BLaER1 treated with 17β-estradiol and CSF1 and Interleukin-3, amounts not matched to agents 10 nM and 100 nM (cell line): ENCODE results near the gene MPPED2.

ENCODE experiments used
- H3K27ac ChIP-seq, 11 experiments: shearing (Covaris generic); formaldehyde crosslinking; 2 replicates each; pipeline ENCODE4 v1.8.1; 2022
- H3K27me3 ChIP-seq, 11 experiments: shearing (Covaris generic); formaldehyde crosslinking; 2 replicates each; pipeline ENCODE4 v1.8.1; 2022
- H3K36me3 ChIP-seq, 11 experiments: shearing (Covaris generic); formaldehyde crosslinking; 2 replicates each; pipeline ENCODE4 v1.8.1; 2022
- H3K4me1 ChIP-seq, 10 experiments: shearing (Covaris generic); formaldehyde crosslinking; 2 replicates each; pipeline ENCODE4 v1.8.1; 2022
- H3K4me2 ChIP-seq, 11 experiments: shearing (Covaris generic); formaldehyde crosslinking; 2 replicates each; pipeline ENCODE4 v1.8.1; 2022
- H3K4me3 ChIP-seq, 10 experiments: shearing (Covaris generic); formaldehyde crosslinking; 2 replicates each; pipeline ENCODE4 v1.8.1; 2022
- H3K9ac ChIP-seq, 11 experiments: shearing (Covaris generic); formaldehyde crosslinking; 2 replicates each; pipeline ENCODE4 v1.8.1; 2022
- H3K9me3 ChIP-seq, 11 experiments: shearing (Covaris generic); formaldehyde crosslinking; replicated peaks in 1 of 11; 2 replicates each; pipeline ENCODE4 v1.8.1; 2022
- H4K20me1 ChIP-seq, 11 experiments: shearing (Covaris generic); formaldehyde crosslinking; 2 replicates each; pipeline ENCODE4 v1.8.1; 2022
- Cebpa-rat ChIP-seq, 11 experiments: shearing (Covaris generic); IDR thresholded peaks; 2 replicates each; pipeline ENCODE4 v1.8.1; 2022

Gene MPPED2

GRCh38 chr11:30596832-30597231, 10.7 kb upstream of the MPPED2 start:
- TF ChIP-seq Cebpa-rat (IDR thresholded peaks at IDR 0.05) = no peak

DNA sequence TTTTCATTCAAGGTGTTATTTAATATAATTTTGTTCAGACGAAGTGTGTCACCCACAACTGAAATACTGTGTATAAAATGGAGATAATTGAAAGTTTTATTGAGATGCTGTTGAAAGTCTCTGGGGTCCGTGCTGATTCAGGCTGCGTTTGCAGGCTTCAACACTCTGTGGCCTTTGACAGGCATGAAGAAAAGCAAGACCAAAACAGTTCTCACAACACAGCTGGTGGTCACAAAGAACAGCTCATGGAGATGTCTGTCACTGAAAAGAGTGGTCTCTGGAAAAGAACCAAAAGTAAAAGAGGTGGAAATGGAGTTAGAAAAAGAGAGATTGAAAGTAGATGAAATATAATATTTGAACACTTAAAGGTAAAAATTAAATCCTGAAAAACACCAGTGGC, 9.8 kb upstream of the MPPED2 start:
- no peaks in the 10 kb centered on the region for H3K4me1 ChIP-seq
- H3K4me2 ChIP-seq = no peak overlapping the region
- no peak overlapping the region for H3K27ac ChIP-seq
- no peaks in the 10 kb centered on the region for H3K36me3 ChIP-seq
- no peak overlapping the region for H3K4me3 ChIP-seq
- no peaks in the 10 kb centered on the region for H4K20me1 ChIP-seq
- TF ChIP-seq Cebpa-rat (IDR thresholded peaks at IDR 0.05) = no peak
- no peak overlapping the region for H3K9ac ChIP-seq
- H3K27me3 ChIP-seq = no peaks in the 10 kb centered on the region
- H3K9me3 ChIP-seq = peaks cover 0 to 6% (median under 1%) of the 10 kb centered on the region in 11 experiments; a peak in 9 of 22 replicates

More at GRCh38 chr11:30596832-30597231, 10.7 kb upstream of the MPPED2 start:
- Histone ChIP-seq H3K27me3 (no peaks in the 10 kb centered on the region), H3K27ac (no peak overlapping the region), H3K9me3 (peaks cover 0 to 14% (median 8%) of the 10 kb centered on the region in 11 experiments; a peak in 12 of 22 replicates), H4K20me1 (no peaks in the 10 kb centered on the region), H3K9ac (no peak overlapping the region), H3K4me1 (no peaks in the 10 kb centered on the region), H3K4me2 (no peak overlapping the region), H3K4me3 (no peak overlapping the region), H3K36me3 (no peaks in the 10 kb centered on the region)

- Histone ChIP-seq H4K20me1 (no peaks in the 10 kb centered on the region), H3K9ac (no peak overlapping the region), H3K4me2 (no peak overlapping the region), H3K9me3 (no peaks in the 10 kb centered on the region), H3K27ac (no peak overlapping the region), H3K4me3 (no peak overlapping the region), H3K27me3 (no peaks in the 10 kb centered on the region), H3K36me3 (no peaks in the 10 kb centered on the region), H3K4me1 (no peaks in the 10 kb centered on the region)
- TF ChIP-seq Cebpa-rat (IDR thresholded peaks at IDR 0.05) = no peak
Observed at GRCh38 chr11:30594646-30595411, 8.7 kb upstream of the MPPED2 start.

DNA sequence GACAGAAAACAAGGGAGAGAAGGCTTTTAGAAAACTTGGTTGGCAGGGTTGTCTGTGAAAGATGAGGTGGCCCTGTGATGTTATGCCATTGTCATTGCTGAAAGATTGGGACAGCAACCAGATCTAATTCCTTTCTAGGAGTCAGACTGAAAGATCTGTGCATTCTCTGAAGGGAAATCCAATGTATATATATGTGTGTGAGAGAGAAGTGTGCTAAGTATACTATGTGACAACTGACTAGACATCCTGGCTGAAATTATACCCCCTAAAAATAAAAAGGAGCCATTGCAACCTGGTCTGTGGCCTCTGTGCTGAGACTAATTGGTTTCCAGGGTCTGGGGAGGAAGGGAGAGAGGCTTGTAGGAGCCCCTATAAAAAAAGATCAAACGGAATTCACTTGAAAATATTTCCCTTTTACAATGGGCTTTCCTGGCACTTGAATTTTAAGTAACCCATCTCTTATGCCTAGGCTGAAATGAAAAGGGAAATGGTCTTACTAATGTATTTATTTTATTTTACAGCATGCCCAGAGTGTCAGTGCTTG, 1.2 kb upstream of the MPPED2 start:
- H3K27me3 ChIP-seq = peaks cover 47 to 68% (median 61%) of the 10 kb centered on the region in 11 experiments
- peaks cover 0 to 6% (median 0%) of the 10 kb centered on the region in 11 experiments; a peak in 4 of 22 replicates for H4K20me1 ChIP-seq
- H3K4me3 ChIP-seq = peak overlapping the region in 1 of 10 experiments; percentile 69; a peak in 1 of 20 replicates
- H3K9ac ChIP-seq = no peak overlapping the region; a peak in 1 of 22 replicates
- TF ChIP-seq Cebpa-rat (IDR thresholded peaks at IDR 0.05) = no peak
- H3K4me1 ChIP-seq = peaks cover 0 to 35% (median 20%) of the 10 kb centered on the region in 10 experiments; a peak in 16 of 20 replicates
- peaks cover 0 to 5% (median 0%) of the 10 kb centered on the region in 11 experiments; a peak in 4 of 22 replicates for H3K9me3 ChIP-seq
- H3K36me3 ChIP-seq = no peaks in the 10 kb centered on the region
- H3K4me2 ChIP-seq = peak overlapping the region in 9 of 11 experiments; percentile 83 to 93 (median 89); a peak in 12 of 22 replicates
- H3K27ac ChIP-seq = no peak overlapping the region

DNA sequence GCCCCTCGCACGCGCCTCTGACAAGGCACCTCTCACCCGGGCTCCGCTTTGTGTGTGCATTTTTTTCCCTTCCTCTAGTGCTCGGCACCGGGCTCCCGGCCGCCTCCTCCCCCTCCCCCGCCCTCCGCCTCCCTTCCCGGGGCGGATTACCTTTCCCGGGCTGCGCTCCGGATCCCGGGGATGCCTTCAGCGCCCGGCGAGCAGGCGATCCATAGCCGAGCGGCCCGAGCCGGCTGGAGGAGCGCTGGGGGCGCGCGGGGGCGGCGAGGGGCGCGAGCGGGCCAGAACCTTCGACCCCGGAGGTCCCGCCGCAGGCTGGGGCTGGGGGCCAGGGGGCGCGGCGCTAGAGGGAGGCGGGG, 282 bp downstream of the MPPED2 start:
- Histone ChIP-seq H3K4me2 (peak overlapping the region; percentile 79 to 99 (median 89)), H3K9ac (peak overlapping the region; percentile 63 to 84 (median 76)), H3K27ac (peak overlapping the region; percentile 44 to 69 (median 61); a peak in 21 of 22 replicates), H4K20me1 (peaks cover 0 to 6% (median 0%) of the 10 kb centered on the region in 11 experiments; a peak in 4 of 22 replicates), H3K4me3 (peak overlapping the region; percentile 69 to 82 (median 73)), H3K36me3 (no peaks in the 10 kb centered on the region), H3K4me1 (peaks cover 6 to 50% (median 30%) of the 10 kb centered on the region in 10 experiments; a peak in 16 of 20 replicates), H3K27me3 (peaks cover 58 to 82% (median 76%) of the 10 kb centered on the region in 11 experiments), H3K9me3 (peaks cover 0 to 5% (median 0%) of the 10 kb centered on the region in 11 experiments; a peak in 4 of 22 replicates)
- TF ChIP-seq Cebpa-rat (IDR thresholded peaks at IDR 0.05) = no peak

DNA sequence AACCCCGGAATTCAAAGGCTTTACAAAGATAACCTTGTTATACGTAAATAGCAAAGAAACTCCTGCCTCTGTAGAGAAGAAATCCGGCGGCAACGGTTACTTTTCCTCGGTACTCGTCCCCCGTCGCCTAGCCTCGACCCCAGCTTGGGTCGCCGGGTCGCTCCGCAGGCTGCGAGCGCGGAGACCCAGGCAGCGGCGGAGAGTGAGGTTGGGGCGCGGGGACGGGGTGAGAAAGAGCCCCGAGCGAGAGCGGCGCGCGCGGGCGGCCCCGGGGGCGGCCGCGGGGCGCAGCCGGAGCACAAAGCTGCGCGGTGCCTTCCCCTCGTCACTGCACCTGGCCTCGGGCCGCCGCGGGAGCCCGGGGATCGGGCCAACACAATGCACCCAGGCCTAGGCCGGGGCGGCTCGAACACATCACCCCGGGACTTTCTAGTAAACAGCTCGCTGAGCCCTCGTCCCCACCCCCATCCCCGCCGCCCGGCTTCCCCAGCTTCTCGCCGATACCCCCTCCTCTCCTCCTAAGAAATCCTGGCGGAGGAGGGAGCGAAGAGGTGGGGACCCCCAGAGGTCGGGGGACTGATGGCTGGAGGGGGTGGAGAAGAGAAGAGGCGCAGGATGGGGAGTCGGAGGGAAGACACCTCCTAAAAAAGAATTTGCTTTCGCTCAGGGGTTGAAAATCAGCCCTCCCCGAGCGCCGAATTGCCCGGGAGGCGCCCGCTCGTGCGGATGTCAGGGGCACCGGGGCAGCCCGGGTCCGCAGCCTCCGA, 845 bp downstream of the MPPED2 start:
- Histone ChIP-seq H3K27ac (peak overlapping the region in 5 of 11 experiments; percentile 44 to 68 (median 66); a peak in 5 of 22 replicates), H3K9ac (peak overlapping the region; percentile 63 to 84 (median 76); a peak in 21 of 22 replicates), H4K20me1 (peaks cover 0 to 6% (median 0%) of the 10 kb centered on the region in 11 experiments; a peak in 4 of 22 replicates), H3K9me3 (peaks cover 0 to 5% (median 0%) of the 10 kb centered on the region in 11 experiments; a peak in 4 of 22 replicates), H3K27me3 (peaks cover 58 to 88% (median 80%) of the 10 kb centered on the region in 11 experiments), H3K36me3 (no peaks in the 10 kb centered on the region), H3K4me1 (peaks cover 6 to 55% (median 34%) of the 10 kb centered on the region in 10 experiments; a peak in 16 of 20 replicates), H3K4me2 (peak overlapping the region; percentile 79 to 99 (median 89)), H3K4me3 (peak overlapping the region; percentile 69 to 82 (median 73))
- no peak for TF ChIP-seq Cebpa-rat (IDR thresholded peaks at IDR 0.05)

DNA sequence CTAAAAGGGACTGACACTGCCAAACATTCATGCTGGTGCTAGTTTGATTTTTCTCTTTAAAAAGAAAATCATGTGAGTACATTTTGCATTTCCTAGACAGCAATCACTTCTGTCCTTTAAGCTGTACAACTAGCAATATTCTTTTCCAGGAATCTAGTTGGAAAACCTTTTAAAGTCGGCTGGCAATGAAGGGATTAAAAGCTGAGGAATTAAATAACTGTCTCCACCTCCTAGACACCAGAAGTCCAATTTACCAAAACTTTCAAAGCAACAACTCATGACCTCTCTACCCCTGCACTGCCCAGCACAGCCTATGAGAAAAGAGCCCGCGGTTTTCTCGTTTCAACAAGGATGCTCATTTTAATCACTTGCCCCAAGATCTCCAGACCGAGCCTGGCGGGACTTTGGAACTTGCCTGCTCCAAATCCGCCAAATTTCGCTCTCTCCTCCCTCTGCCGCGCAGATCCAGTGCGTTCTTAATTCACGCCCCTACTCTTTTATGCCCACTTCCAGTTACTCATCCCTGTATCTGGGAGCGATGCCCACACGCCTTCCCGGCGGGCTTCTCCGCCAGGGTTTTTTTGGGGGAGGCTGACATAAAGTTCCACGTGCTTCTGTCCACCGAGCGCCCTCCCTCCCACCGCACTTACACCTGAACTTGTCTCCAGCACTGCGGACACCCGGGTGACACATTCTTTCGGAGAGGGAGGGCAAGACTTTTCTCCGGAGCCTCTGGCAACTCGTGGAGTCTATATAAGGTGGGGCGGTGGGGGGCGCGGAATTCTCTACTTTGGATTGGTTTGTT, 2.5 kb downstream of the MPPED2 start:
- no peak overlapping the region; a peak in 1 of 22 replicates for H3K9ac ChIP-seq
- no peak for TF ChIP-seq Cebpa-rat (IDR thresholded peaks at IDR 0.05)
- H3K4me1 ChIP-seq = peaks cover 6 to 72% (median 50%) of the 10 kb centered on the region in 10 experiments; a peak in 16 of 20 replicates
- no peaks in the 10 kb centered on the region for H3K36me3 ChIP-seq
- peak overlapping the region in 9 of 11 experiments; percentile 79 to 99 (median 89); a peak in 13 of 22 replicates for H3K4me2 ChIP-seq
- peaks cover 0 to 6% (median 0%) of the 10 kb centered on the region in 11 experiments; a peak in 4 of 22 replicates for H4K20me1 ChIP-seq
- H3K9me3 ChIP-seq = peaks cover 0 to 5% (median 0%) of the 10 kb centered on the region in 11 experiments; a peak in 4 of 22 replicates
- H3K27me3 ChIP-seq = peaks cover 62 to 86% (median 83%) of the 10 kb centered on the region in 11 experiments
- no peak overlapping the region for H3K27ac ChIP-seq
- peak overlapping the region in 3 of 10 experiments; percentile 69 to 78 (median 73); a peak in 3 of 20 replicates for H3K4me3 ChIP-seq
